Esophagus (tissue), 2 donors: ENCODE data around the gene ACACA. TPM values are rescaled to one million over a fixed set of nuclear protein-coding genes. Genes with fewer than 3 reads are reported as not detected.

Experiments used
- H3K27ac ChIP-seq, 2 donors: one replicate each; pipeline ENCODE4 v1.5.1; 2013; ENCODE audit warnings: low read depth in 2 of 2, mild to moderate bottlenecking in 2 of 2, inconsistent platforms in 1 of 2, low read length in 1 of 2, moderate library complexity in 1 of 2
- H3K27me3 ChIP-seq, 2 donors: one replicate each; pipeline ENCODE4 v1.6.1; 2013; ENCODE audit warnings: low read length in 2 of 2, control low read depth in 1 of 2, mild to moderate bottlenecking in 1 of 2; ENCODE audit not compliant: insufficient read depth in 2 of 2, control insufficient read depth in 1 of 2
- H3K36me3 ChIP-seq, 2 donors: one replicate each; pipeline ENCODE4 v1.6.1; 2013; ENCODE audit warnings: low read length in 1 of 2; ENCODE audit not compliant: control insufficient read depth in 2 of 2, insufficient read depth in 2 of 2
- H3K4me1 ChIP-seq, 2 donors: one replicate each; pipeline ENCODE4 v1.6.1; 2013; ENCODE audit warnings: low read length in 1 of 2; ENCODE audit not compliant: control insufficient read depth in 2 of 2, insufficient read depth in 2 of 2
- H3K4me3 ChIP-seq, 2 donors: one replicate each; pipeline ENCODE4 v1.5.1; 2013; ENCODE audit warnings: low read length in 2 of 2, mild to moderate bottlenecking in 2 of 2, low read depth in 1 of 2, moderate library complexity in 1 of 2
- H3K9me3 ChIP-seq, 2 donors: one replicate each; pipeline ENCODE4 v1.6.1; 2013; ENCODE audit warnings: mild to moderate bottlenecking in 2 of 2, low read depth in 1 of 2, low read length in 1 of 2, moderate library complexity in 1 of 2; ENCODE audit not compliant: control insufficient read depth in 2 of 2, insufficient read depth in 1 of 2
- WGBS, 2 donors: extraction: QIAGEN DNeasy Blood & Tissue Kit; methylation state at CpG; one replicate each; pipeline ENCODE4 v1.1.7; 2013; 5-methylcytosine and 5-hydroxymethylcytosine counted together
- polyA plus RNA-seq, 2 donors: library from polyadenylated mRNA; stranded (reverse); fragments of 200-250 nt; gene quantifications; one replicate each; pipeline ENCODE4 v1.2.3, GENCODE V29; 2013
- donor health status: healthy with polysubstance abuse.
- donor health status: Bipolar disorder and iron deficiency.

Gene ACACA
- polyA plus RNA-seq, 2 donors, result 20.0 to 25.4 TPM

DNA sequence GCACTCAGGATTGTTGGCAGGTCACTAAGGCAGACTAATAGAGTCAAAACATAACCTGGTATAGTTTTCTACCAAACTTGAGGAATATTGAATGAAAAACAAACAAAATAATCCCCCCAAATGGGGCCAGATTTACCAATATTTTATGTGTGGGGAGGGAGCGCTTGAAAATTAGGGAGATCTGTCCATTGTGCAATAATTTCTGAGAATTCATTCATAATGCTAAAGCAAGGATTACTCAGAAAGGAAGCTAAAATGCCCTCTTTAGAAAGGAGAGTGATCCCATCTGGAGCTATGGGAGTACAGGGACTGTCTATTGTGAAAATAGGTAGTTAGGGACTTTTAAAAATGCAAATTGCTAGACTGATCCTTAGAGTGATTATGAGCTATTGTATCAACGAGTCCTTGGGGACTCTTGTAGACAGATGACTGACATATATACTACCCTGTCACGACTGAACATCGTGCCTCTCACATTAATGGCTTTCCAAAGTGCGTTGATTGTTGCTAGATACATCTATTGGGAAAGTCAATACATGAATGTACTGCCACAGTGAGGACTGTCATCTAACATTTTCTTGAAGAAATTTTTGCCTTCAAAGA, 264.2 kb downstream of the ACACA start:
- H3K4me3 ChIP-seq, result no peak overlapping the region
- H3K36me3 ChIP-seq, result peaks cover 2 to 11% of the 10 kb centered on the region in 2 donors
- no peak overlapping the region for H3K27ac ChIP-seq
- peaks cover 0 to 2% of the 10 kb centered on the region in 2 donors for H3K4me1 ChIP-seq
- WGBS, 2 donors, result 92 to 95% methylated on average over 5 of the region's 5 CpGs
- no peaks in the 10 kb centered on the region for H3K9me3 ChIP-seq
- no peaks in the 10 kb centered on the region for H3K27me3 ChIP-seq

DNA sequence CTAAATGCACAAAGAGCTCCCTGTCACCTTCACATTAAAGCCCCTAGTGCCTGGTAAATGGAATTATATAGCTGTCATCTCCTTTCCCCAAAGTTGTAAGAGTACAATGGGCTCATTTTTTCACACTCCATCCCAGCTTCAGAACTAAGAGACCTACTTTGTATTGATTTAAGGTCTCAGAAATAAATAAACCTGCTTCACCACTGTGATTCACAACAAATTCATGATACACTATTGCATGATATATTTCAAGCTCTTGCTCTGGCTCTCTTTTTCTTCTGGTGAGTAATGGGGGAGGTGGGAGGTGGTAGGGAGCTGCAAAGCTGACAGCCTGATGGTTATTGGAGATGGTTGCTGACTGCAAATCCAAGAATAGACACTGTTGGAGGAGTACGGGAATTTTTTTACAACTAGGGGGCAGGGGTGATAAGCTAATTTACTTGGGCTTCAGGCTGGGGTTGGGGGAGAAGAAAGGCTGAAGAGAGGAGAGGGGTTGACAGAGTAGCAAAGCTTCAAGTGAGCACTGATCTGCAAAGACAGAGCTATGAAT, 268.0 kb downstream of the ACACA start:
- Histone ChIP-seq H3K27ac (no peak overlapping the region), H3K9me3 (no peaks in the 10 kb centered on the region), H3K27me3 (no peaks in the 10 kb centered on the region), H3K36me3 (peaks cover 2 to 7% of the 10 kb centered on the region in 2 donors), H3K4me1 (no peaks in the 10 kb centered on the region), H3K4me3 (no peak overlapping the region)
- WGBS, 2 donors, result 87 to 94% methylated on average over 1 of the region's 1 CpG

DNA sequence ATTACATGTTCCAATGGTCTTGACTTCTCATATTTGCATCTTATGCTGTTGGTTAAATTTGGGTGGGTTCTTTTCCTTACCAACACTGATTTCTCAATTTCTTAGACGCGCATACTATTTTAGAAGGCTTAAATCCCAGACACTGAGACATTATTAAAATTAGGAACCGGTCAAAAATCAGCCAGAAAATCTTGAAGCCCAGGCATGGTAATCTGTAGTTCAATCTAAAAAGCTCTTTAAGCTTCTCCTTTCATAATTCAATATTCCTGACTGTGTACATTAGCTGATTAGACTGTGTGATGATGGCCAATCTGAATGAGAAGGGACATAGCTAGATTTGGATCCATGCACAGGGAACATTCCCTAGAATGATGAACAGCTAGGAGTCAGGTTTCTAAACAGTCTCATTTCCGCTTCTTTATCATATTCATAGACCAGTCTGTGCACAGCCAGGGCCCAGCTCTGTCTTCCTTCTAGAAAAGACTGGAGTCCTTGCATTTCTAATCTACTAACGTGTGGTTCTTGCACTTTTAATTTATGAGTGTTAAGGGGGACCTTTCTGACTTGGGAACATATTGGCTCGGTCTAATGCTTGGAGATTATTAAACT, 268.6 kb downstream of the ACACA start:
- Histone ChIP-seq H3K4me3 (no peak overlapping the region), H3K4me1 (no peaks in the 10 kb centered on the region), H3K27me3 (no peaks in the 10 kb centered on the region), H3K9me3 (no peaks in the 10 kb centered on the region), H3K36me3 (peaks cover 2 to 7% of the 10 kb centered on the region in 2 donors), H3K27ac (no peak overlapping the region)
- WGBS, 2 donors, result 91 to 95% methylated on average over 6 of the region's 6 CpGs

DNA sequence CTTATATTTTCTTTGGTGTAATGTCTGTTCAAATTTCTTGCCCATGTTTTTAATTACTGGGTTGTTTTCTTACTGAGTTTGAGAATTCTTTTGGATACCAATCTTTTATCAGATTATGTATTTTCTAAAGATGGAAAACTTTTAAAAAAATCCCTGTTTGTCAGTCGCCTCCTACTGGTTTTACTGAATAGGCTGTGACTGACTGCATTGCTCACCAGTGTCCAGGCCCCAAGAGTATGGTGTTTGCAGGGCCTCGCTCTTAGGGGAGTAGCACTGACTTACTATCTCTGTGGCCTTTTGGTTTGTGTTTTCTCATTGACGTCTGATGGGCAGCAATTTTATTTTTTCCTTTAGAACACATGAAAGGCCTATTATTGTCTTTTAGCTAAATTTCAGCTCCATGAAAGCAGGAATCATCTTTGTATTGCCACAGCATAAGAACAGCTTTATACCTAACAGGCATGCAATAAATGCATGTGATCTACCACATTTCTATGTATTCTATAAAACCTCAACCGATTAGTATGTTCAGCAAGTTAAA, 269.5 kb downstream of the ACACA start:
- H3K4me3 ChIP-seq, result no peak overlapping the region
- WGBS, 2 donors, result 87 to 92% methylated on average over 4 of the region's 4 CpGs
- H3K4me1 ChIP-seq, result no peaks in the 10 kb centered on the region
- H3K27me3 ChIP-seq, result no peaks in the 10 kb centered on the region
- no peaks in the 10 kb centered on the region for H3K9me3 ChIP-seq
- H3K36me3 ChIP-seq, result peaks cover 2 to 7% of the 10 kb centered on the region in 2 donors
- no peak overlapping the region for H3K27ac ChIP-seq

DNA sequence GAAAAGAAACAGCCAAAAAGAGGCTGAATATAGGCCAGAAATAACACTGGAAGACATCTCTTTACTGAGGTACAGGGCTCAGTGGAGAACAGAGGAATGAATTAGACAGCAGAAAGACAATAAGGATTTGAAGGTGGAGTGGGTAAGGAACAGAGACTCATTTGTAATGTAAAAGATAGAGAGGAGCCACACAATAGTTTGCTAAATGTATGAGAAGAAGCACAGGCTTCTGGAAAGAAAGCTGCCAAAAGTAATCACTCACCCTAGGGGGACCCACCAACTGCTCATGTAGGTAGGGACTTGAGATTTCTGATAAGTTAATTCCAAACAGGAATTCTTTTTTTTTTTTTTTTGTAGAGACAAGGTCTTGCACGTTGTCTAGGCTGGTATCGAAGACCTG, 271.1 kb downstream of the ACACA start:
- Histone ChIP-seq H3K4me1 (no peaks in the 10 kb centered on the region), H3K27ac (no peak overlapping the region), H3K9me3 (no peaks in the 10 kb centered on the region), H3K4me3 (no peak overlapping the region), H3K27me3 (no peaks in the 10 kb centered on the region), H3K36me3 (peaks cover 0 to under 1% of the 10 kb centered on the region in 2 donors)
- WGBS, 2 donors, result 92 to 100% methylated on average over 2 of the region's 2 CpGs

DNA sequence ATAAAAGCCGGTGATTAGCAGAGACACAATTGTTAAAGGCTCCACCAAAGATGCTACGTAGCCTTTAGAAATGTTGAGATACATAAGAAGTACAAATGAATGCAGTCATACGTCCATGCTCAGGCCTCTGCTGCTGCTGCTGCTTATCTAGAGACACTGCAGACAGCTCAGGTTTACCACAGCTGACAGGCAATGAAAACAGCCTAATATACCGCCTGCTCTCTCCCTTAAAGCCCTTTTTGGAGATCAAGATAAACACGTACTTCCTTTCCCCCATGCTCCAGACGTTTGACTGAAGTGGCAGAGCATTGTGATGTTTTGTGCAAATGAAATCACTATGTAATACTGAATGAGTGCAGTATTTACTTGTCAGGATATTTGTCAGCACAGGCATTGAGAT, 272.6 kb downstream of the ACACA start:
- 79 to 85% methylated on average over 6 of the region's 6 CpGs for WGBS, 2 donors
- Histone ChIP-seq H3K27me3 (no peaks in the 10 kb centered on the region), H3K4me1 (no peaks in the 10 kb centered on the region), H3K4me3 (no peak overlapping the region), H3K27ac (no peak overlapping the region), H3K9me3 (no peaks in the 10 kb centered on the region), H3K36me3 (peaks cover 2 to 7% of the 10 kb centered on the region in 2 donors)

DNA sequence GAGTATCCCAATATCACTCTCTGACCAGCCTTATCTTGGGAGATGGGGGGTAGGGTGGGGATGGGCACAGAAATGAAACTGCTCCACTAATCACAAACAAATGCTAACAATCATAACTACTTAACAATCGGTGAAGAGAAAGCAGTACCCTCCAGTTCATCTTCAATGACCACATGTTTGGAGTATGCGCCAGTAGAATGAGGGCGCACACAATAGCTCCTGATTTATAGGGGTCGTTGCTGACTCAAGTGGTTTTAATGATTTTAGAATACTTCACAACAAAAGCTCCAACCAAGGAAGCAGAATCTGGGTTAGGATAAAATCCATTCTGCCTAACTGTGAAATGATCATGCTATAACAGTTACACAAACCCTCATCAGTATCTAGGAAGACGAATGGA, 273.5 kb downstream of the ACACA start:
- Histone ChIP-seq H3K27me3 (no peaks in the 10 kb centered on the region), H3K4me3 (no peak overlapping the region), H3K9me3 (no peaks in the 10 kb centered on the region), H3K36me3 (peaks cover 3 to 7% of the 10 kb centered on the region in 2 donors), H3K4me1 (no peaks in the 10 kb centered on the region), H3K27ac (no peak overlapping the region)
- WGBS, 2 donors, result 89% methylated on average over 5 of the region's 5 CpGs

DNA sequence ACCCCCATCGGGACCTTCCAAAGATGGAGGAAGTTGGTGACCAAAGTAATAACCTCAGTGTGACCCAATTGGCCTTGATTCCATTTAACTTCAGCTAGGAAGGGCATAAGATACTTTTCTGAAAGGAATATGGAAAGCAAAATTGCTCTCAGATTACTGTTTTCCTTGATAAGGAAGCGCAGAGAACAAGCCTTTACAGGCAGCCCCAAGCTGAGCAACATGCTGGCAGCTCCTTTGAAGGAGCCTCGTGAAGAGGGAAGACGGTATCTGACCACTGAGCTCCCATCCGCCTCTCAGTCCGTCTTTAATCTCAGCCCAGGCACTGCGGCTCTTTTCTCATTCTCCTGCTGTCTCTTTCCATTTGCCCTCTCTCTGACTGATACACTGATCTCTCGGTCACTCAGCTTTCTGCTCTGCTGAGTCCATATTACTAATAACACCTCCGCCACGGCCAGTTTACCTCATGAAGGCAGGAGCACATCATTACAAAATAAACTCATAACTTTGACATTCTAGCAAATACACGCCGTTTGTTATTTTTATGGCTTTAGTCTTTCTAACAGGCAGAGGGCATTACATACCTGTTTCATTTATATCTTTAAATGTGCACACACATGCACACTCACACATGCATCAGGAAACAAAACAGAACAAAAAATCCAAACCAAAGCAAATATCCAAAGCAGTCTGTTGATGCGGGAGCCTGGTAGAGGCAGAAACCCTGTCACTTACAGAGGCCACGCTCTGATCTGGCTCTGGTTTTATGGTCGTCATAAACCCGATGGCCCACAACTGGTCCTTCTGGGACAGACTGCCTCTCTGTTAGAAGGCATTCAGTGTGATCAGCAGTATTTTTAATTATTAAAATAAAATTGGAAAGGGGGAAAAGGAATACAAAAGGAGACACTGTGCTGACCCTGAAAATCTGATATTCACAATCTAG, 274.7 kb downstream of the ACACA start:
- 87 to 90% methylated on average over 16 of the region's 16 CpGs for WGBS, 2 donors
- no peaks in the 10 kb centered on the region for H3K4me1 ChIP-seq
- H3K36me3 ChIP-seq, result peaks cover 3 to 7% of the 10 kb centered on the region in 2 donors
- no peak overlapping the region for H3K27ac ChIP-seq
- H3K27me3 ChIP-seq, result no peaks in the 10 kb centered on the region
- H3K4me3 ChIP-seq, result no peak overlapping the region
- H3K9me3 ChIP-seq, result no peaks in the 10 kb centered on the region

DNA sequence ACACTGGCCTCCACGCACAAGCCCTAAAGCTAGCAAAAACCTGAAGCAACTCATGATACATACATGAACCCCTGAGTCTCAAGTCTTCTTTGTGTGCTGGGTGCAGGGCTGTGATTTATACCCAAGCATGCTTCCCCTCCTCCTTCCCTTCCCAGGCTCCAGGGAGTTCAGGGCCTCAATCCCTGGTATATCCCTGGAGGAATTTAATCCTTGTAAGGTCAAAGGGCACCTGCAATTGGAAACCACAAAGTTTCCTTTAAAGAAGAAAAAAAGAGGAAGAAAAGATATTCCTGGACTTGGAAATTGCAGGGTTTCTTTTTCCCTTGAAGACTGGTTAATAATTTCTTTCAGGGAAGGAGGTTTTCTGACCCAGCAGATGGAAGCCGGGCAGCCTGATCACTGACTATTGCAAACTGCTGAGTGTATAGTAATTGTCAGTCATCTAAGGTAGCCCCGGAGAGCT, 275.6 kb downstream of the ACACA start:
- H3K4me1 ChIP-seq, result no peaks in the 10 kb centered on the region
- 79 to 82% methylated on average over 3 of the region's 3 CpGs for WGBS, 2 donors
- H3K27ac ChIP-seq, result no peak overlapping the region
- peaks cover 3 to 7% of the 10 kb centered on the region in 2 donors for H3K36me3 ChIP-seq
- H3K27me3 ChIP-seq, result no peaks in the 10 kb centered on the region
- no peaks in the 10 kb centered on the region for H3K9me3 ChIP-seq
- no peak overlapping the region for H3K4me3 ChIP-seq
